Right renal cortex interstitium (tissue), 3 donors: ENCODE results near the gene NPW. TPM values are rescaled to one million over a fixed set of nuclear protein-coding genes. Genes with fewer than 3 reads are reported as not detected.

ENCODE experiments used
- DNase-seq, 3 donors: peaks; one replicate each; pipeline ENCODE4 v3.0.0-alpha.2; 2013; ENCODE audit warnings: low read depth in 3 of 3, low spot score in 2 of 3
- polyA plus RNA-seq, 3 donors: library from polyadenylated mRNA; unstranded; fragments of 120-200 nt; gene quantifications; one replicate each; pipeline ENCODE4 v1.2.1, GENCODE V29; 2013; ENCODE audit not compliant: insufficient read length in 3 of 3

NPW gene
- polyA plus RNA-seq, 3 donors: 1.7 to 6.0 (median 3.9) TPM

DNA sequence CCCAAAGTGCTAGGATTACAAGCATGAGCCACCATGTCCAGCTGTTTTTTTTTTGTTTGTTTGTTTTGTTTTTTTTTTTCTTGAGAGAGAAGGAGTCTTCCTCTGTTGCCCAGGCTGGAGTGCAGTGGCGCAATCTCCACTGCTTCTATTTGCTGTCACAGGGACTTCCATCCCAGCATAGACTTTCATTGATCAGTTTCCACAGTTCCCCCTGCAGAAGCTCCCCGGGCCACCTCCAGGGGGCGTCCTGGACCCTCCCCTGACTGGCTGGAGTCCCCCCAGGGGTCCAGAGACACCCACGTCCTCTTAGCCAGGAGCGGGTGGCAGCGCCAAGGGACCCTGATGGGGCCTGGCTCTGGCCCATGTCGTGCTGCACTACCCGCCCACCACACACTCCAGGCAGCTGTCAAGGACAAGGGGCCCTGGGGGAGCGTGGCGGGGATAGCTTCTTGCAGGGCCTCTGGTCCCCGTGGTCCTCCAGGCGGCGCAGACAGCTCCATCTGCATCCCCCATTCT, 3.1 kb upstream of the NPW start:
- DNase-seq: no peak

DNA sequence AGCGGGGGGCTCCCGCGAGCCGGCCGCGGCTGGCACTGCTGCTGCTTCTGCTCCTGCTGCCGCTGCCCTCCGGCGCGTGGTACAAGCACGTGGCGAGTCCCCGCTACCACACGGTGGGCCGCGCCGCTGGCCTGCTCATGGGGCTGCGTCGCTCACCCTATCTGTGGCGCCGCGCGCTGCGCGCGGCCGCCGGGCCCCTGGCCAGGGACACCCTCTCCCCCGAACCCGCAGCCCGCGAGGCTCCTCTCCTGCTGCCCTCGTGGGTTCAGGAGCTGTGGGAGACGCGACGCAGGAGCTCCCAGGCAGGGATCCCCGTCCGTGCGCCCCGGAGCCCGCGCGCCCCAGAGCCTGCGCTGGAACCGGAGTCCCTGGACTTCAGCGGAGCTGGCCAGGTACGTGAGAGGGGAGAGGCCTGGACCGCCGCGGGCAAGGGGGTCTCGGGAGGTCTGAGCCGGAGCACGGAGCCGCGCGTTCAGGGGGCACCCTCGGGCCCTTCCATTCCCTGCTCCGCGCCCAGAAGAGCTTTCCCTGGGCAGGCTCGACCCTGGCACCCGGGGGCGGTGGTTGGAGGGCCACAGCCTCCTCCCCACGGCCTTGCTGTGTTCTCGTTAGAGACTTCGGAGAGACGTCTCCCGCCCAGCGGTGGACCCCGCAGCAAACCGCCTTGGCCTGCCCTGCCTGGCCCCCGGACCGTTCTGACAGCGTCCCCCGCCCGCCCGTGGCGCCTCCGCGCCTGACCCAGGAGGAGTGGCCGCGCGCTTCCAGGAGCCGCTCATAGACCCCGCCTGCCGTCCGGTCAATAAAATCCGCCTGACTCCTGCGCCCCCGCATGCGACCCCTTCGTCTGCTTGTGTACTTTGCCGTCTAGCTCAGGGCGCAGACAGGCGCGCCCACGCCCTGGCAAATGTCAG, 591 bp downstream of the NPW start:
- DNase-seq: no peak

DNA sequence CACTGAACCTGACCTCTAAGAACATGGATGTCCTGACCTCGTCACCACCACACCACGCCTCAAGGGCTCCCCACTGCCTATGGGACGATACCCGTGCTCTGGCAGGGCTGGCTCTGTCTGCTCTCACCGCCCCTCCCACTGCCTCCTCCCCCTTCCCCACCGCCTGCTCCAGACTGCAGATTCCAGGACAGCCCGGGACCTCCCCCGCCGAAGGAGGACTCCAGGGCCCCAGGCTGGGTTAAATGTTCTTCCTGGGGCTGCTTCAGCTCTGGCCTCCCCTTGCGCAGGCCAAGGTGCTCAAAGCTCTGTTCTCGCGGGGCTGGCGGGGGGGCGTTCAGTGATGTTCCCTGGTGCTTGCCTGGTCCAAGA, 3.1 kb downstream of the NPW start:
- no peak for DNase-seq

DNA sequence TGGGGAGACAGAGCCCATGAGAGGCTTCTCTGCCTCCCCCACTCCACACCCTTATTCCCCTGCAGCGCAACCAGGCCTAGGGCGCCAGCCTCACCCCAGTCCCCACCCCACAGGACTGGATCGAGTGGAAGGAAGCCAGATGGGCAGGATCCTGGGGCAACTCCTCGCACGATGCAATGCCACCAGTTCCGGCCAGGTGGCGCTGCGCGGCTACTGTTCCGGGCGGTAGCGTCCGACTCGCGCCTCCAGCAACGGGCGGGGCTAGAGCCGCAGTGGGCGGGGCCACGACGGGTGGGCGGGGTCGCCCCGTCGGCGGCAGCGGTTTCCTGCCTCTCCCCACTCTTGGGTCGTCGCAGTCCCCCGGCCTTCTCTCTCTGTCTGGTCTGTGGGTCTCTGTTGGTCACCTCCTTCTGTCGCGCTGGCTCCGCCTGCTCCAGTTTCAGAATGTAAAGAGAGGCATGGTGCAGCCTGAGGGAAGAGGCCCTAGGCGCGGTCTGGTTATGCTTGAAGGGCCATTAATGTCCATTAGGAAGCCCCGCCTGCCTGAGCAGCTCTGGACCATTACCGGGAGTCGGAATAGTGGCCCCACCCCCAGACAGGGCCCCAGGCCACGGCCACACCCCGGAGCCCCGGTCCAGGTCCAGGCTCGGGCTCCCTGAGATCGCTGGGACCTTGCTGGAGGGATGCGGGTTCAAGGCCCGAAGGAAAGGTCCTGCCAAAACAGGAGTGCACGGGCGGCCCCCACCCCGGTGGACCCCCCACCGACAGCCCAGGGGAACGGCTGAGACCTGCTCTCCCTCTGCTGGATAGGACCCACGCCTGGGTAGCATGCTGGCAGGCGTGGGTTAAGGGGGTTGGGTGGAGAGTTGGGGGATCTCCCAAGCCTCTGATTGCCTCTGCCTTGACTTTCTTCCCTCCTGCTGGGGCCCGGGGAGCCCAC, 3.8 kb downstream of the NPW start:
- peak in 1 of 3 donors; percentile 87 for DNase-seq

DNA sequence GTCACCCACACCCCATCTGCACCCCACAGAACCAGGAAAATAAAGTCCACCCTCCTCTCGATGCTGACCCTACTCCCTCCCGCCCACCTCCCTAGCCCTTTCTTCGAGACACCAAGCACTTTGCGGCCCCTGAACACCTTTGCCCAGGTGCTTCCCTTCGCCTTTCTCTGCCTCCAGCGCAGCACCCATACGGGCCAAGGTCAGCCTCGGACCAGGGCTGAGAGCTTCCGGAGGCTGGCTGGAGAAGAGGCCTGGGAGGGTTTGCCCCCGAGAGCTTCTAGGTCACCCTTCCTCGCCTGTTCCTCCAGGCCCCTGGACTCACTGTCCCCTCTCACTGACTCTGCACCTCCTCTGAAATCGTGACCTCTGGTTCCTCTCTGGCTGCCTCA, 4.4 kb downstream of the NPW start:
- no peak for DNase-seq

DNA sequence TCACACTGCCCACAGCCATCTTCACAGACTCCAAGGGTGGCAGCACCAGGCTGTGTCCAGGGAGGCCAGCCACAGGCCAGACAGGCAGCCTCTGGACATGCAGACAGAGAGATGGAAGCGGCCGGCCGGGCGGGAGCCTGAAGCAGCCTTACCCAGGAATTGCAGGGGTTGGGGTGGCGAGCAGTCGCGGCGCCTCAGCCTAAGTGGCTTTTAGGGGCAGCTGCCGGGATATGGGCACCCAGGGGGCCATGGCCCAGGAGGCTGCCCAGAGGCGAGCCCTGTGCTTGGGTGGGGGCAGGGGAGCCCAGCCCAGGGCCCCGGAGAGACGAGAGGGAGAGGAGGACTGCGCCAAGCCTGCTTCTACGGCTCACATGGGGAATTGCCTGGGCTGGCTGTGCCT, 5.7 kb downstream of the NPW start:
- no peak for DNase-seq

DNA sequence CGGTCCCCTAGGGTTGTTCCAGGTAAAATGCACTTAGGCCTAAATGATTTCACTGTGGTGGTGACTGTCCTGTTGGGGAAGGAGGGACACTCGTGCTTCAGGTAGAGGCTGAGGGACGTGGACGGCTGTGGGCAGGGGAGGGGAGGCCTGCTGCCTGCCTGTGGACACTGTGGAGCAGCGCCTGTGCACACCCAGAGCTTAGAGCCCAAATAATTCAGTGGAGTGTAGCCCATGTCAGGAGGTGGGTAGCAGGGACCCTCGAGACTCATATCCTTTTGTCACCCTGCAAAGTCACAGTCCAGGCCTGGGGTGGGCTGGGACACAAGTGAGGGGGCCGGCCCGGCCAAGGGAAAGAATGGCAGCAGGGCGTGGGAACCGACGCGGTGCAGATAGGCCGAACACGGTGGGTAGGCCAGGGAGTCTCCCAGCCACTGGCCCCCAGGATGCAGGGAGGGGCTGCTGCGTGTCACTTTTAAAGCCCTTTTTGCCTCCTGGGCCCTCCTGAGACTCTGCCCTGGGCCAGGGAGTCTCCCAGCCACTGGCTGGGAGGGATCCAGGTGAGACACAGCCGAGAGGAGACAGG, 6.4 kb downstream of the NPW start:
- no peak for DNase-seq

DNA sequence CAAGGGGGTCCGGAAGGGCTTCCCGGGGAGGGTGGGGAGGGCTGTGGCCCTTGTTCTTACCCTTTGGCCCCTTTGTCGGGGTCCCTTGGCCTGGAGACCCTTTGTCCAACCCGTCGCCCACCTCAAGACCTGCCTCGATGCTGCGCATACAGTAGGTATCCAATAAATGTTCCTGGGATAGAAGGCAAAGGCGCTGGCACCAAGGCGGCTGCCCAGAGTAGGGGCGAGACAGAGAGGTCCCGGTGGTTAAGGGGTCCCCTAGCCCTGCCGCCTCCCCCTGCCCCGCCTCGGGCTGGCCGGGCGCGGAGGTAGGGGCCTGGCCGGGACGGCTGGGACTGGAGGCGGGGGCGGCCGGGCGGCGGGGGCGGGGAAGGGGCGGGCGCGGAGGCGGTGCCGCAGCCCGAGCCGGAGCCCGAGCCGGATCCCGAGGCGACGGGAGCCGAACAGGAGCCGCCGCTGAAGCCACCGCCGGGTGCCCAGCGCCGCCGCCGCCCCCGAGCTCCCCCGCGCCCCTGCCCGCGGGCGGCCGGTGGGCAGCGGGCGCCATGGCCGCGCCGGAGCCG, 7.0 kb downstream of the NPW start, which contains the start of gene NHERF2:
TSS of gene NHERF2 (plus strand) at position 442 of the 563 bp plus-strand sequence. CDS start at position 546, 104 bp downstream.
- DNase-seq: no peak

DNA sequence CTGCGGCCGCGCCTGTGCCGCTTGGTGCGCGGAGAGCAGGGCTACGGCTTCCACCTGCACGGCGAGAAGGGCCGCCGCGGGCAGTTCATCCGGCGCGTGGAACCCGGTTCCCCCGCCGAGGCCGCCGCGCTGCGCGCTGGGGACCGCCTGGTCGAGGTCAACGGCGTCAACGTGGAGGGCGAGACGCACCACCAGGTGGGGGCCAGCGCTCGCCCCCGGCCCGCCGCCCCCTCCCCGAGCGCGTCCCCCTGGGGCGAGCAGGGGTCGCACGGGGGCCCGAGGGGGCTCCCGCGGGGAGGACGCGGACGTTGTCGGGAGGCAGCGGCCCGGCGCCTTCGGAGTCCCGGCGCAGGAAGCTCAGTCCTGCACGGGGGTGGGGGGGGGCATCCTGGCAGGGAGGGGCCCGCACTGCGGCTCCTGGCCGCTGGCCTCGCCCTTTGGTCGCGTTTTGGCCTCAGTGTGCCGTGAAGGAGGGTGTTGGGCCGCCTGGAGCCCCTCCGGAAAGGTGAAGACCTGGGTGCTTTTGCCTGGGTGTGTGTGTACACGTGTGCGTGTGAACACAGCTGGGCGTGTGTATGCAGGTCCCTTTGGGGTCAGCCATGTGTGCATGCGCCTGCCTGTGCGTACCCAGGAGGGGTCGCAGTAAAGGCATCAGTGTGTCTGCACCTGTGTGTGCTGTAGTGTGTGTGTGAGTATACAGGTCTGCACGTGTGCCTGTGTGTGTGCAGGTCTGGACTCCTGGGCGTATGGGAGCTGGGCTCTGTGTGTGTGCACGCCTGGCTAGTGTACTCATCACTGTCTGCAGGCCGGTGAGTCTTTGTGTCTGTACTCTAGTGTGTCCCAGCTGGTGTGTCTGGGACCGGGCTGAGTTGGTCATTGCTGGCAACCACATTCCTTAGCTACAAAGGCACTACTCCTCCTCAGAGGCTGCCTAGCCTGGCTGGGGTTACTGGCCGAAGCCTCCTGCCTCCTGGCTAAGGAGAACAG, 7.7 kb downstream of the NPW start:
- no peak for DNase-seq

DNA sequence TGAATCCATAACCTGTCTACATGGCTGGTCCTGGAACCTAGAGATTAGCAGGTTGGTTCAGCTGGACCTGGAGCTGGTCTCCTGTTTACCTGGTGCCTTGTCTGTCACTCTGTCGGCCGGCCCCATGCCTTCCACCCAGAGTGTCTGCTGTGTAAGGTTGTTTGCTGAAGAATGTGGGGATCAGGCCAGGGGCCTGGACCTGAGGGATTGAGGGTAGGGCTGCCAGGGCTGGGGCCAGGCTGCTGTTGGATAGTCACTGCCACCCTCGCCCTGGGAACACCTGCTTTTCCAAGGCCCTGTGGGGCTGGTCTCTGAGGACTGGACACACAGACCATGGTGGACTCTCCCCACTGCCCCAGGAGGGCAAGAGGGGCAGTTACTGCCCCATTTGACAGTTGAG, 8.6 kb downstream of the NPW start:
- DNase-seq: no peak

DNA sequence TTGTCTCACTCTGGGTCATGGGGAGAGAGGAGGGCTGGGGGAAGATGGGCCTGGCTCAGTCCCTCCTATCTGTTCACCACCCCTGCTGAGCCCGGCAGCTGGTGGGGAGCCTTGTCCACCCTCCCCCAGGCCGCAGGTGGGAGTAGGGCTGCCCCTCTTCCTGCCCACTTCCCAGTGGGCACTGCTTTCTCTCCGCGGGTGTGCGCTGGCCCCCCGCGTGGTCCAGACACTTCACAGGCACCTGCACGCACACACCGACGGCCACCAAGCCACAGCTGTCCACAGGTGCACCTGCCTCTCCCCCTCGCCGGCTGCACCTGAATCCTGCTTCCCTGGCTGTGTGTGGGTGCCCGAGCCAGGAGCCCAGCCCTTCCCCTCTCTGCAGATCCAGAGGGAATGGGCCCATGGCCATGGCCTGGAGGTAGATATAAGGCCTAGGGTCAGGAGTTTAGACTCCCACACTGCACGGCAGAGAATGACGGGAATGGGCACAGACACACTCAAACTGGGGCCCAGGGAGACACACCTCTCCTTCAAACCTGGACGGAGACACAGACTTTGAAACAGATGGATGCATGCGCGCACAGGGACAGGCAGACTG, 9.1 kb downstream of the NPW start:
- no peak for DNase-seq

DNA sequence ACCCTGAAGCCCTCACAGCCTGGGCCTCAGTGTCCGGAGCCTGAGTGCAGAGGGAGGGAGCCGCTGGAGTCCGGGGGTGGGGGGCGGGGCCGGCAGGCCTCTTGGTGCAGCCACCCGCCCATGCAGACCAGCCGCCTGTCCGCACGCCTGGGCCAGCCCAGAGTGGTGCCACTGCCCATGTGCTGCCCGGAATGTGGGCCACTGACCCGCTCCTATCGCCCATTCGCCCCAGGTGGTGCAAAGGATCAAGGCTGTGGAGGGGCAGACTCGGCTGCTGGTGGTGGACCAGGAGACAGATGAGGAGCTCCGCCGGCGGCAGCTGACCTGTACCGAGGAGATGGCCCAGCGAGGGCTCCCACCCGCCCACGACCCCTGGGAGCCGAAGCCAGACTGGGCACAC, 9.8 kb downstream of the NPW start:
- no peak for DNase-seq

DNA sequence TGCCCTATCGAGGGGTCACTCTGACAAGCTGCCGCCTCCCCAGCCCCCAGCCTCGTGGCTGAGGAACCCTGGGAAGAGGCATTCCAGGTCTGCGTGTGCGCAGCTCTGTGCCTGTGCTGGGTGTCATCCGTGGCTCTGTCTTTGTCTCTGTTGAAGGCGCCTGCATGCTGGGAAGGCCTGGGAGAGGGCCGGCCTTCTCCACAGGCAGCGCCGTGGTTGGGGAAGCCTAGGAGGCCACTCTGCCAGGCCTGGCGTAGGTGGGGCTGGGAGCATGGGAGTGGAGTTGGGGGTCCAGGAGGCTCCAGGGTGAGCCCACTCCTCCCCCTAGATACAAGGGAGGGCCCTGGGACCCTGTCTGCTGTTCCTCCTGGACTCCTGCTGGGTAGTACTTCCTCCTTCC, 10.5 kb downstream of the NPW start:
- no peak for DNase-seq

DNA sequence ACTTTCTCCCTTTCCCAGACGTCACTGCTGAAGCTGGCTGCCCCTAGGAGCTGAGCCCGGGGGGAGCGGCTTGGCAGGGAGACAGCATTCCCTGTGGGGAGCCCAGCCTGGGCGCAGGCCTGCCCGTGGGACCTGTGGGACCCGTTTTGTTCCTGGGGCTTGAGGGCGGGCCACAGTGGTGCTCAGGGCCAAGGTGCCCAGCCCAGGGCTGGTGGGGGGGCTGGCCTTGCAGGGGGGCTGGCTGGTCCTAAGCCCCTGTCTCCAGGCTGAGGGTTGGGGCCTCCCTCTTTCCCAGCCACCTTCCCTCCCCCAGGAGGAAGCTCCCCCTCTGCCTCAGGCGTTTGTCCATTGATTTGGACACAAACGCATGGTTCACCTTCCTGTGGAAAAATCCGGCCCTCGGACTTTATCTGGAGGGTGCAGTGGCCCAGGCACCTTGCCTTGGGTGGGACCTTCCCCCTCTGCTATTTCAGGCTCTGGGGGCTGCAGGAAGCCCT, 11.5 kb downstream of the NPW start:
- no peak for DNase-seq

DNA sequence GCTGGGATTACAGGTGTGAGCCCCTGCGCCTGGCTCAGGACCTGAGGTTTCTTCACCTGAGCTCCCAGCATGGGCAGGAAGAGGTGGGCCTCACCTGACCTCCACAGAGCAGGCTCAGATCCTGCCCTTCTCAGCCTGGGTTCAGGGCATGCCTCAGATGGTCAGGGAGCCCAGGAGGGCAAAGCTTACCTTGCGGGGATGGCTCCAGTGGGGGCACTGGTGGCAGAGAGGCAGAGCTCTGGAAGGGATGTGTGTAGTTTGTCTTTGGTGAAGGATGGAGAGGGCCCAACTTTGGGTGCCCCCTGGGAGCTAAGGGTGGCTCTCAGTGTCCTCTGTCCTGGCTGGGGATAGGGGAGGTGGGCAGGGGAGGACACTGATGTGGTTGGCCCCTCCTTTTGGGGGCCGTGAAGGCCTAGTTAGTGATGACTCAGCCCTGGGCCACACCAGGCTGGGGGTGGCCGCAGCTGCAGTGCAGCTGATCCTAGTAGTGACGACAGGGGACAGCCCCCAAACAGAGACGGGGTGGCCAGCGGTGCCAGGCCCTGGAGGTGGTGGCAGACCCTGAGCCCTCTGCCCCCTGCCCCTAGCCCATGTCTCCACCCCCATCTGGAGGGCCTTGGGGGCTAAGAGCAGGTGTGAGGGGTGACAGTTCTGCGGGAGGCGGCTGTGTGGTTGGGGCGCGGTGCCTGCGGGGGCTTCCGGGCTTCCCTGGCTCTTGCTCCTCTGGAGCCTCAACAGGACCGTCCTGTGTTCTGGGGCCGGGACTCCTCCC, 12.9 kb downstream of the NPW start:
- DNase-seq: no peak

DNA sequence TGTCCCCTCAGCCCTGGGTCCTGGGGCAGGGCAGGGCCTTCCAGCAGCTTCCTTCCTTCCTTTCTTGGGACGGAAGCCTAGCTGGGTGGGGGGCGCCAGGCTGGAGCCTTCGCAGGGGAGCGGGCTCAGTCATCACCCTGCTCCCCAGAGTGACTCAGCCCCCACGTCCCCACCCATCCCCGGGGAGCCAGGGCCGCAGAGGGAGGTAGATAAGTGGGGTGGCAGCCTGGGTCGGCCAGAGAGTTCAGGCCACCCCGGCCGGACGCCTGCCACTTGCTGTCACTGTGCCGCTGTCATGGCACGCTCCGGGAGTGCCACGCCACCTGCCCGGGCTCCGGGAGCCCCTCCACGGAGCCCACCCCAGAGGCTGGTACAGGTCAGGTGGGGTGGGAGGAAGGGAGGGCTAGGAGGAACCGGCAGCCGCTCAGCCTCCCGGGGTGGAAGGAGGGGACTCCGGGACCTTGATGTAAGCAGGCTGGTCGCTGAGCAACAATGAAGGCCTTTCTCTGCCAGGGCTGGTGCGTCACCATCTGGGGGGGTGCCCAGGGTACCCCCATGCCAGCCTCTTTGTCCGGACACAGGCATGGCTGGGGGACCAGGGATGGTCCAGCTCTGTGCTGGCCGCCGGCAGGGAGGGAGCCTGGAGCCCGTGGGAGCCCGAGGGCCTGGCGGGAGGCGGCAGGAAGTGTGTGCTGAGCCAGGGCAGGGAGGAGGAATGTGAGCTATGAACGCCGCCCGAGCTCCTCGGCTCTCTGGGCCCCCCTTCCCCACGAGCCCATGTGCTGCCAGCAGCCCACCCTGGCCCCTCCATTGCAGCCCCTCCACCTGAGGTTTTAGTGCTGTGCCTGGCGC, 13.7 kb downstream of the NPW start:
- no peak for DNase-seq
